Activated T-helper 17 cell treated with anti-CD3 and anti-CD28 coated beads, Interleukin-2, amount 50 U/mL, for 72 hours (primary cell): Measurements from ENCODE around the gene FAF1. TPM values are rescaled to one million over a fixed set of nuclear protein-coding genes. Genes with fewer than 3 reads are reported as not detected.

Experiments
- ATAC-seq: fragments of 150-1000 bp; cut with Tn5 transposase; replicated peaks from 2 replicates; pipeline ENCODE4 v1.10.0; 2021; ENCODE audit warnings: mild to moderate bottlenecking, moderate library complexity
- H3K27ac Mint-ChIP-seq: one replicate; pipeline ENCODE4 v1.8.0; 2022; ENCODE audit warnings: mixed read lengths
- H3K27me3 Mint-ChIP-seq: one replicate; pipeline ENCODE4 v1.8.0; 2022; ENCODE audit warnings: mixed read lengths
- H3K36me3 Mint-ChIP-seq: one replicate; pipeline ENCODE4 v1.8.0; 2022; ENCODE audit warnings: low read depth, mild to moderate bottlenecking, mixed read lengths
- H3K4me1 Mint-ChIP-seq: one replicate; pipeline ENCODE4 v1.8.0; 2022; ENCODE audit warnings: mixed read lengths
- H3K4me3 Mint-ChIP-seq: one replicate; pipeline ENCODE4 v1.8.0; 2022; ENCODE audit warnings: mild to moderate bottlenecking, mixed read lengths
- H3K9me3 Mint-ChIP-seq: one replicate; pipeline ENCODE4 v1.8.0; 2022; ENCODE audit warnings: mixed read lengths
- total RNA-seq, 2 donors: library from RNA; stranded (reverse); gene quantifications; one replicate each; pipeline ENCODE4 v1.2.3, GENCODE V29; 2022

FAF1 gene
- total RNA-seq, 2 donors from 2014 or later: 55.5 to 69.7 TPM

DNA sequence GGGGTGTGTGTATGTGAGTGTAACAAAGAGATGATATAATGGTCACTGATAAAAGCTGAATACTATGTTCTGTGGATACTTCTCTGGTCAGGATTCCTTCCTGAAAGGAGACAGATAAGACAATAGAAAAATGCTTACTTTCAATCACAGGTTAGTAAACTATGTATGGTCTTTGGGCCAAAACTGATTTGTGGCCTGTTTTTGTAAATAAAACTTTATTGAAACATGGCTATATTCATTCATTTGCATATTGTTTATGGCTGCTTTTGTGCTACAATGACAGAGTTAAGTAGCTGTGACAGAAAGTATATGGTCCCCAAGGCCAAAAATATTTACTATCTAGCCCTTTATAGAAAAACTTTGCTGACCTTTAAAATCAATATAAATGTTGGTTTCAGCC lies 454.6 kb downstream of the FAF1 start:
- Mint-ChIP-seq H3K9me3 (peaks cover 8% of the 10 kb centered on the region), H3K4me1 (no peaks in the 10 kb centered on the region), H3K27me3 (no peaks in the 10 kb centered on the region), H3K27ac (no peak overlapping the region), H3K36me3 (peaks cover 62% of the 10 kb centered on the region), H3K4me3 (no peak overlapping the region)
- ATAC-seq: no peak

DNA sequence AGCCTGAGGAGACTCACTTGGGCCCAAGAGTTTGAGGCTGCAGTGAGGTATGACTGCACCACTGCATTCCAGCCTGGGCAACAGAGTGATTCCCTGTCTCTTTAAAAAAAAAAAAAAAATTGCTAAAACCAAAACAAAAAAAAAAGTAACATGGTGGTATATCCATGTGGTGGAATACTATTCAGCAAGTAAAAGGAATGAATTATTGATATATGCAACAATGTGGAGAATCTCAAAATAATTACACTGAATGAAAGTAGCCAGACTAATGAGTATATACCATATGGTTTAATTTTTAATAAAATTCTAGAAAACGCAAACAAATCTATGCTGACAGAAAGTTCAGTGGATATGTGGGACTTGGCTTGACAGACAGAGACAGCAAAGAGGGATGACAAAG lies 456.6 kb downstream of the FAF1 start:
- Mint-ChIP-seq H3K9me3 (peaks cover 8% of the 10 kb centered on the region), H3K27me3 (no peaks in the 10 kb centered on the region), H3K4me3 (no peak overlapping the region), H3K36me3 (peaks cover 69% of the 10 kb centered on the region), H3K27ac (no peak overlapping the region), H3K4me1 (no peaks in the 10 kb centered on the region)
- no peak for ATAC-seq

DNA sequence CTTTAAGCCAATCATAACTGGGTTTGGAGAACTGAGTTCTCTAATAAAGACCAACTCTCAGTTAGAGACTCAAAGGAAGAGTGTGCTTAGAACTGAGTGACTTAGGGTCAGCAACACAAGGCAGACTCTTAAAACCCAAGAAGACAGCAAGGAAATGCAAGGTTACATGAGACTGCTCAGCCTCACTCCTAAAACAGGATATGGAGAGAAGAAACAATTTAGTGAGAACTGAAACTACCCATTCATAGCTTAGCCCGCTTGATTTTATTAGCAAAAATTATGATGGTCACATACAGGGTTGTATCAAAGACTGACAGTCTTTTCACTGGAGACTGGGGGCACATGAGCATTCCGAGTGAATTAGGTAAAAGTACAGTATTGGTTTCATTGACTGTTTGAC lies 457.9 kb downstream of the FAF1 start:
- Mint-ChIP-seq H3K4me3 (no peak overlapping the region), H3K4me1 (no peaks in the 10 kb centered on the region), H3K27me3 (no peaks in the 10 kb centered on the region), H3K27ac (no peak overlapping the region), H3K36me3 (peaks cover 71% of the 10 kb centered on the region), H3K9me3 (peaks cover 8% of the 10 kb centered on the region)
- ATAC-seq: no peak

DNA sequence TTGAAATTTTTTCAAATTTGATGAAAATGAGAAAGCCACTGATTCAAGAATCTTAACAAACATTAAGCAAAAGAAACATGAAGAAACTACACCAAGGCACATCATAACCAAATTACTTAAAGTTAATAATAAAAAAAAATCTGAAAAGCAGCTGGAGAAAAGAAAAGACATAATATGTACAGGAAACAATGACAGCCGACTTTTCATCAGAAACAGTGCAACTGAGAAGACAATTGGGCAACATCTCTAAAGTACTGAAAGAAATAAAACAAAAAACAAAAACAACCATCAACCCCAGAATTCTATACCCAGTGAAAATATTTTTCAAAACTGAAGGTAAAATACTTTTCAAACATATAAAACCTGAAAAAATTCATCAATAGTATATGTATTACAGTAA lies 463.1 kb downstream of the FAF1 start:
- Mint-ChIP-seq H3K36me3 (peaks cover 43% of the 10 kb centered on the region), H3K4me1 (no peaks in the 10 kb centered on the region), H3K4me3 (no peak overlapping the region), H3K27ac (no peak overlapping the region), H3K9me3 (peaks cover 1% of the 10 kb centered on the region), H3K27me3 (no peaks in the 10 kb centered on the region)
- no peak for ATAC-seq

DNA sequence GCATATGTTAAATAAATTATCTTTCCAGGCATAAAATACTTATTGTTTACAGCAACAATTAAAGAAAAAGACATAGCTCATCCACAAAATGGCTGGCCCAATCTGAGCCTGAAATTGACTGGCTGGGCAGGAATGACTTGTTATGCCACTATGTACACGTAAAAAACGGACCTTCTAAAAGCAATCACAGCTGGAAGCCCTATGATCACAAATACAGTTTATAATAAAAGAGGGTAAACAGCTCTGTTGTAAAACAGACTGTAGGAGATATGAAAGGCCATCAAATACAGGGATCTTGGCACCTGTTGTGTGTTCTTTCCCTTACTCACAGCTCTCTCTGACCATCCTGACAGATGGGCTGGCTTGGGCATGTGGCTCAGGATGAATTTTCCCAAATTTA lies 466.4 kb downstream of the FAF1 start:
- Mint-ChIP-seq H3K27me3 (no peaks in the 10 kb centered on the region), H3K4me3 (no peak overlapping the region), H3K36me3 (peaks cover 57% of the 10 kb centered on the region)

DNA sequence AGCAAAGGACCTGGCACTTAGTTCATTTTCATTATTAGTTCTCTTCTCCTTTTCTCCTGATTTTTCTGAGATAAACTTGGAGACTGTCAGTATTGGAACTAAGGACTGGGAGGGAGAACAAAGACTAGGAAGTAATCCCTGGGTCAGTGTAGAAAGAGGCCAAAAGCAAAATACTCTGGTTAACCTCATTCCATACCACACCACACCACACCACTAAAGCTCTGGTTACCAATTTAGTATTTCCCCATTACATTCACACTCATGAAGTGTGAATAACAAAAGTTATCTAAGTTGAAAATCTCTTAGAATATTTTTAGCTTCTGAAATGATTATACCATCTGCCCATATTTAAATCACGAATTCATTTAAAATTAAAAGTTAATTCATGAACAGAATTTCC lies 467.9 kb downstream of the FAF1 start:
- Mint-ChIP-seq H3K4me1 (peaks cover 4% of the 10 kb centered on the region), H3K9me3 (no peaks in the 10 kb centered on the region), H3K36me3 (peaks cover 54% of the 10 kb centered on the region), H3K27me3 (no peaks in the 10 kb centered on the region), H3K27ac (no peak overlapping the region), H3K4me3 (no peak overlapping the region)
- no peak for ATAC-seq

More for the DNA sequence above, 466.4 kb downstream of the FAF1 start:
- no peak overlapping the region for H3K27ac Mint-ChIP-seq
- no peaks in the 10 kb centered on the region for H3K9me3 Mint-ChIP-seq
- ATAC-seq: no peak
- peaks cover 4% of the 10 kb centered on the region for H3K4me1 Mint-ChIP-seq

DNA sequence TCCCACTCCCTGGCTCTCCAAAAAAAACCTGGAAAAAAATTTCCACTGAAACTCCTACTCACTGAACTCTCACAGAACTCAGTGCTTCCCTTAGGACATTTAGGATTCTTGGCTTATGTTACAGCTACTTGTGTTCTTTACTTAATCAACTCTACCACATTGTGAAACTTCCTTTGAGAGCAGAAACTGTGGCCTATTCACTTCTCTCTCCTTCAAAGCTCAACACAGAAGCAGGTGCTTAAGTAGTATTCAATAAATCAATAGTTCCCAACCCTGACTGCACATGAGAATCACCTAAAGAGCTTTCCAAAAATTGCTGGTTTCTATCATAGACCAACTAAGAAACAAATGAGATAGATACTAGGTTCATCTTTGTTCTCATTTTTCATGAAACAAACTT lies 468.9 kb downstream of the FAF1 start:
- ATAC-seq: no peak
- H3K4me3 Mint-ChIP-seq: no peak overlapping the region
- peaks cover 44% of the 10 kb centered on the region for H3K36me3 Mint-ChIP-seq
- no peaks in the 10 kb centered on the region for H3K9me3 Mint-ChIP-seq
- peaks cover 4% of the 10 kb centered on the region for H3K4me1 Mint-ChIP-seq
- no peaks in the 10 kb centered on the region for H3K27me3 Mint-ChIP-seq
- H3K27ac Mint-ChIP-seq: peak overlapping the region; percentile 83

DNA sequence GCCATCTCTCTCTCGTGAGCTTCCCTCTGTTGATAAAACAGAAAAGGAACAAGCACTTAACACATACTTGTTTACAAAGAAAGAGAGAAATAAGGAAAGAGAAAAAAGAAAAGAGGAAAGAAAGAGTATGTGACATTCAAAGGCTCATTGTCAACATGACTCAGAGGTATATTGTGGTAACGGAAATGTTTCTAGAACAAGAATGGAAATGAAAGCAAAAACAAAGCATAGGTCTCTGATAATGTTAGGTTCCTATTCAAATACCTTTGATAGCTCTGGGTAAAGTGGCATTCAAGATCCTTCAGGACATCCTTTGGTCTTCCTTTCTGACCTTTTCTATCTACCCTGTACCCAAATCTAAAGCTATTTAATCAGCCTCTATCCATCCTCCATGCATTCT lies 469.4 kb downstream of the FAF1 start:
- Mint-ChIP-seq H3K27me3 (no peaks in the 10 kb centered on the region), H3K9me3 (no peaks in the 10 kb centered on the region), H3K4me1 (peaks cover 4% of the 10 kb centered on the region), H3K36me3 (peaks cover 41% of the 10 kb centered on the region), H3K4me3 (no peak overlapping the region), H3K27ac (peak overlapping the region; percentile 83)
- peak; percentile 49 for ATAC-seq

DNA sequence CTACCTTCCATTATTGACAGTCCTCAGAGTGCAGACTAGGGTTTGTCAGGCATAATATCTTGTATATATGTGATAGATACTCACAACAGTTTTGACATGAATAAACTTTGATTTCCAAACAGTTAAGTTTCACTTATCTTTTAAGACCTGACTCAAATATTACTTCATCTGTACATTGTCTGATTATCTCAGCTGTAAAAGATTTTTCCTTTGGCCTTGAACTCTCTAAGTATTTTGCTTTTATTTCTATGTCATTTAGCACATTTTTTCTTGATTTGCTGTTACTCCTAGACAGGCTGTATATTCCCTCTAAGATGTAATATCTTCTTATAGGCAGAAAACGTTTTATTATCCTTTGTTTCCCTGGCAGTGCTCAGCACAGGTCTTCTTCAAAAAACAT lies 471.2 kb downstream of the FAF1 start:
- Mint-ChIP-seq H3K4me3 (no peak overlapping the region), H3K4me1 (peaks cover 4% of the 10 kb centered on the region), H3K9me3 (no peaks in the 10 kb centered on the region), H3K27ac (no peak overlapping the region), H3K27me3 (no peaks in the 10 kb centered on the region), H3K36me3 (peaks cover 41% of the 10 kb centered on the region)
- no peak for ATAC-seq

DNA sequence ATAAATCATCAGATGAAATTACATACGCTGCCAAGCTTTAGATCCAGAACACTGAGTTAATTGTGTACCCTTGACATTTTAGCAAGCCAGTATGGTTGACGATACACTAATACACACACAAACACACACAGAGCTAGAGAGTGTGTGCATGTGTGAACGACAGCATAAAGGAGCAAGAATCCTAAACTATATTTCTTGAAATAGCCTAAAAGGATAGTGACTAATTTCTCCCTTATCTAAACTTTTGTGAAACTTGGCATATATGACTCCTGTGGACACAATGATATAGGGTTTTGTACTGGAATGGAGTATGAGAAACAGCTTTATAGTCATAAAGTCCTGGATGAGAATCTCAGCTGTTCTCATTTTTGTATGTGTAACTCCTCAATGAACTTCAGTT lies 471.7 kb downstream of the FAF1 start:
- Mint-ChIP-seq H3K9me3 (no peaks in the 10 kb centered on the region), H3K4me3 (no peak overlapping the region), H3K27me3 (no peaks in the 10 kb centered on the region), H3K4me1 (peaks cover 4% of the 10 kb centered on the region), H3K27ac (no peak overlapping the region), H3K36me3 (peaks cover 44% of the 10 kb centered on the region)
- ATAC-seq: no peak

DNA sequence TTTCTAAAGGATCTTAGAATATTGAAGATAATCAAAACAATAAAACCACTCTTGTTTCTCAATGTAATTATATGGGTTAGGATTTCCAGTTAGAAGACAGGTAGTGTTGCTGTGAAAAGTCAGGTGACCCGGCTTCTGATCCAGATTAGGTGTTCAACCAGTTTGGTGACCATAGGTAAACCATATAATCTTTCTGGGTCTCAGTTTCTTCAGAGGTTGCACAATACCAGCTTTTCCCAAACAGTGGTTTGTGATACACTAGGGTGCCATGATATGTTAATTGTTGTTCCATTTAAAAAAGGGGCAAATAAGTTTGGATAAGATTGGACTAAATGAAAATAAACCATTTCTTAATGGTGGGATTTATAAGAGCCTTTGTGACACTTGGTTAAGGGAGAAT lies 472.3 kb downstream of the FAF1 start:
- no peak overlapping the region for H3K4me3 Mint-ChIP-seq
- H3K4me1 Mint-ChIP-seq: peaks cover 4% of the 10 kb centered on the region
- no peaks in the 10 kb centered on the region for H3K27me3 Mint-ChIP-seq
- no peaks in the 10 kb centered on the region for H3K9me3 Mint-ChIP-seq
- H3K27ac Mint-ChIP-seq: no peak overlapping the region
- no peak for ATAC-seq
- peaks cover 44% of the 10 kb centered on the region for H3K36me3 Mint-ChIP-seq

DNA sequence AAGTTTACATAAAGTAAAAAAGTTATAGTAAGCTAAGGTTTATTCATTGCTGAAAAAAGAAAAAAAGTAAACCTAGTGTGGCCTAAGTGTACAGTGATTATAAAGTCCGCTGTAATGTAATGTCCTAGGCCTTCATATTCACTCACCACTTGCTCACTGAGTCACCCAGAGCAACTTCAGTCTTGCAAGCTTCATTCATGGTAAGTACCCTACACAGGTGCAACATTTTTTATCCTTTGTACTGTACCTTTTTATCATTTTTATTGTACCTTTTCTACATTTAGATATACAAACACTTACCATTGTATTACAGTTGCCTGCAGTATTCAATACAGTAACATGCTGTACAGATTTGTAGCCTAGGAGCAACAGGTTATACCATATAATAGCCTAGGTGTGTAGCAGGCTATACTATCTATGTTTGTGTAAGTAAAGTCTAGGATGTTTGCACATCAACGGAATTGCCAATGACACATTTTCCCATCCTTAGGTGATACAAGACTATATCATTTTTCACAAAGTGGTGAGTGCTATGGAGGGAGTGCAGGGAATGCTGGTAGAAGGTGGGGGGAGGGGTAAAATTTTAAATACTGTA lies 478.8 kb downstream of the FAF1 start:
- H3K4me1 Mint-ChIP-seq: no peaks in the 10 kb centered on the region
- no peak for ATAC-seq
- H3K27ac Mint-ChIP-seq: no peak overlapping the region
- H3K36me3 Mint-ChIP-seq: peaks cover 4% of the 10 kb centered on the region
- no peak overlapping the region for H3K4me3 Mint-ChIP-seq
- no peaks in the 10 kb centered on the region for H3K9me3 Mint-ChIP-seq
- no peaks in the 10 kb centered on the region for H3K27me3 Mint-ChIP-seq

DNA sequence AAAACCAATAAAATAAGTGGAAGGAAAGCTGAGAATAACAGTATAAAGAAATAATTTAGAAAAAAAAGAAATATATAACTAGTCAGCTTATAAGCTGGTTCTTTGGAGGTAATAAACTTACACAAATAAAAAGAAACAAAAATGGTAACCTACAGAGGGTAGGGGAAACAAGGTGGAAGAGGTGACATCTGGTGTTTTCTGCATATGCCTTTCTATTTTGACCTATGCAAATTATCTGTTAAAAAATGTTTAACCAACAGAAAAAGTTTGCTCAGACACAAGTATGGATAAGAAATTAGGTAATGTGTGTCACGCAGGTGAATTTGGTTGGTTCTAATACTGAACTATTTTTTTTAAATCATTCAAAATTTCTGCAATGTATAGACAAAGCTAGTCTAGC lies 483.3 kb downstream of the FAF1 start:
- peaks cover 27% of the 10 kb centered on the region for H3K36me3 Mint-ChIP-seq
- H3K9me3 Mint-ChIP-seq: no peaks in the 10 kb centered on the region
- no peak overlapping the region for H3K27ac Mint-ChIP-seq
- no peak for ATAC-seq
- H3K27me3 Mint-ChIP-seq: no peaks in the 10 kb centered on the region
- no peak overlapping the region for H3K4me3 Mint-ChIP-seq
- H3K4me1 Mint-ChIP-seq: no peaks in the 10 kb centered on the region

DNA sequence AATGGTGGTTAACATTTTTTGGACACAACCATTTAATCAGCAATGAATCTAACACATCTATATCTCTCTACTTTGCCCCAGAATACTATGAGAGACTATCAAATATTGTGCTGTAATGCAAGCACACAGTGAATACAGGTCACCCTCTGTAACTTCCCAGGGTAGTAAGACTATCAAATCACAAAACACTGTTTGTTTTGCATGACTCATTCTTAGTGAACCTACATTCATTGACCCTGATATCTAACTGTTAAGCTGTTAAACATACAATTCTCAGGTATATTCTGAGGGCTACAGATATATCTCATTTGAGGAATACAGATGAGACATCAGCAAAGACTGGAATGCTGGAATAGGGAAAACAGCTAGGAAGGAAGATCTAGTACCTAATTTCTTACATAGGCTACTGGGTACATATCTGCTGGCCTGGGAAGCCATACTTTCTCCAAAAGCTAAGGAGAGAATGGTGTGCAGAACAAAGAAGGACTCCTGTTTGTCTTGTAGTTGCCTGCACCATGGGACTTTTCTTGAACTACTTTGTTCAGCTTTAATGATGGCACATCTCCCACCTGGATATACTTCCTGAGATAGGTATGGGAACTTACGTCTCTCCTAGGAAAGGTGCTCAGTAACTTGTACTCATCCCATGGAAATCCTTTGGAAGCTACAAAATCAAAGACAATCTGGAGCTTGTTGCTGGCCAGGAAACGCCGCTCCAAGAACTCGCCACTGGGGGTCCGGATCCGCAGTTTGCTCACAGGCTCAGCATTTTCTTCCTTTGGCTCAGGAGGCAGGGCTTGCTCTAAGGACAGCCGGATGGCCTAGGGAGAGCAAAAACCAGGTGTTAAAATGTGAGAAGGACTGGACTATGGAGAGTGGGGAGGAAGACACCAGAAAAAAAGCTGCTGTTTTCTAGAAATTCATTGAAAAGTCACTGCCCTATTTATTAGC lies 484.9 kb downstream of the FAF1 start:
- Mint-ChIP-seq H3K4me1 (no peaks in the 10 kb centered on the region), H3K4me3 (no peak overlapping the region), H3K9me3 (no peaks in the 10 kb centered on the region), H3K27me3 (no peaks in the 10 kb centered on the region), H3K27ac (no peak overlapping the region), H3K36me3 (peaks cover 39% of the 10 kb centered on the region)
- no peak for ATAC-seq

DNA sequence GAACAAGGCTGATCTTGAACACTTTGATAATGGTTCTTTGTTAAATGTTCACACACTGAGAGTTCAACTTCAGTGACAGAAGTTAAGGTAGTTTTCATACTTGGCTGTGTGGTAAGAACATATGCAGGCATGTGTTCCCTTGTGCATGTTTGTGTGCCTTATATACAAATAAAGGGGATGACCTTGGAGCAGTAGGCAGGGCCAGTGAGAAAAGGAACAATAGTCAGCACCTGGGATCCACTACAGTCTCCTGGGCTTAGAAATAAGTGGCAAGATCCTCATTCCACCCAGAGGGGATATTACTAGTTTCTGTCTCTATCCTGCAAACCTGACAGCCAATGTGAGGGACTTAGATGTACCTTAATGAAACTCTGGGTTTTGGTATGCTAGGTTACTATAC lies 486.6 kb downstream of the FAF1 start:
- Mint-ChIP-seq H3K4me3 (no peak overlapping the region), H3K4me1 (no peaks in the 10 kb centered on the region), H3K36me3 (peaks cover 47% of the 10 kb centered on the region), H3K9me3 (no peaks in the 10 kb centered on the region), H3K27me3 (no peaks in the 10 kb centered on the region), H3K27ac (no peak overlapping the region)
- no peak for ATAC-seq
